ENCODE results near the gene MCRIP2. TPM values are rescaled to one million over a fixed set of nuclear protein-coding genes. Genes with fewer than 3 reads are reported as not detected.

MCRIP2 gene
- total and polyA plus RNA-seq, 5 donors: 71.2 to 141 (median 87.6) TPM

- H3K27me3 ChIP-seq (ENCODE audit: control insufficient read depth, insufficient read depth): no peaks in the 10 kb centered on the region
- intact Hi-C loops (cut with DNase I): no loop called here
Observed at GRCh38 chr16:654034-654433, 12.4 kb downstream of the MCRIP2 start.

GRCh38 chr16:657487-657886 is 15.9 kb downstream of the MCRIP2 start:
- no peaks in the 10 kb centered on the region for H3K27me3 ChIP-seq (ENCODE audit: control insufficient read depth, insufficient read depth)
- H3K4me1 ChIP-seq (ENCODE audit: control insufficient read depth, insufficient read depth, low read length): no peaks in the 10 kb centered on the region
- no peak for ATAC-seq
- no peaks in the 10 kb centered on the region for H3K9me3 ChIP-seq (ENCODE audit: control insufficient read depth, low read length)
- no peak overlapping the region for H3K27ac ChIP-seq (ENCODE audit: low read length)
- intact Hi-C loops (cut with DNase I): loop anchor here in 1 of 4 donors (5.0 kb wide), 1 partner anchor 75 kb away; no protein-coding TSS in a partner anchor
- no peak for DNase-seq
- 94% methylated on average over 22 of the region's 22 CpGs for WGBS
- H3K4me3 ChIP-seq (ENCODE audit: low read length): no peak overlapping the region

More at GRCh38 chr16:654034-654433, 12.4 kb downstream of the MCRIP2 start:
- Histone ChIP-seq H3K4me1 (ENCODE audit: control insufficient read depth, insufficient read depth, low read length) (no peaks in the 10 kb centered on the region), H3K27ac (ENCODE audit: low read length) (no peak overlapping the region), H3K9me3 (ENCODE audit: control insufficient read depth, low read length) (no peaks in the 10 kb centered on the region), H3K4me3 (ENCODE audit: low read length) (no peak overlapping the region)
- WGBS: 91% methylated on average over 12 of the region's 12 CpGs
- ATAC-seq (no peak), DNase-seq (no peak)

- intact Hi-C loops (cut with DNase I): loop anchor here in 1 of 4 donors (5.0 kb wide), 1 partner anchor 77 kb away; no protein-coding TSS in a partner anchor
- Histone ChIP-seq H3K27me3 (ENCODE audit: control insufficient read depth, insufficient read depth) (no peaks in the 10 kb centered on the region), H3K9me3 (ENCODE audit: control insufficient read depth, low read length) (no peaks in the 10 kb centered on the region), H3K27ac (ENCODE audit: low read length) (no peak overlapping the region), H3K4me3 (ENCODE audit: low read length) (no peak overlapping the region), H3K4me1 (ENCODE audit: control insufficient read depth, insufficient read depth, low read length) (no peaks in the 10 kb centered on the region)
- WGBS: 91% methylated on average over 35 of the region's 35 CpGs
- DNase-seq (no peak), ATAC-seq (no peak)
Observed at GRCh38 chr16:658679-659571, 17.3 kb downstream of the MCRIP2 start.

- H3K27ac ChIP-seq (ENCODE audit: low read length): no peak overlapping the region
- ATAC-seq: peak in 1 of 2 donors; percentile 1
- no peak overlapping the region for H3K4me3 ChIP-seq (ENCODE audit: low read length)
- intact Hi-C loops (cut with DNase I): loop anchor here (5.0 to 10.0 kb wide), 4 partner anchors 72 to 265 kb away; partner anchors contain the start of gene NME4 (in 1 of the 4)
- H3K4me1 ChIP-seq (ENCODE audit: control insufficient read depth, insufficient read depth, low read length): no peaks in the 10 kb centered on the region
- no peaks in the 10 kb centered on the region for H3K27me3 ChIP-seq (ENCODE audit: control insufficient read depth, insufficient read depth)
- DNase-seq: no peak
- WGBS: 87% methylated on average over 20 of the region's 20 CpGs
- no peaks in the 10 kb centered on the region for H3K9me3 ChIP-seq (ENCODE audit: control insufficient read depth, low read length)
Observed at GRCh38 chr16:659618-660017, 18.0 kb downstream of the MCRIP2 start.

GRCh38 chr16:660132-660458 is 18.5 kb downstream of the MCRIP2 start:
- WGBS: 58% methylated on average over 6 of the region's 6 CpGs
- H3K27ac ChIP-seq (ENCODE audit: low read length): peak overlapping the region; percentile 39
- DNase-seq (no peak), ATAC-seq (peak in 1 of 2 donors; percentile 4)
- intact Hi-C loops (cut with DNase I): loop anchor here in 3 of 4 donors (5.0 to 10.0 kb wide), 3 partner anchors 73 to 265 kb away; partner anchors contain the start of gene NME4 (in 1 of the 3)
- H3K4me3 ChIP-seq (ENCODE audit: low read length): no peak overlapping the region
- H3K4me1 ChIP-seq (ENCODE audit: control insufficient read depth, insufficient read depth, low read length): no peaks in the 10 kb centered on the region
- H3K9me3 ChIP-seq (ENCODE audit: control insufficient read depth, low read length): no peaks in the 10 kb centered on the region
- no peaks in the 10 kb centered on the region for H3K27me3 ChIP-seq (ENCODE audit: control insufficient read depth, insufficient read depth)

- Histone ChIP-seq H3K27ac (ENCODE audit: low read length) (peak overlapping the region; percentile 39), H3K4me3 (ENCODE audit: low read length) (no peak overlapping the region), H3K4me1 (ENCODE audit: control insufficient read depth, insufficient read depth, low read length) (no peaks in the 10 kb centered on the region), H3K9me3 (ENCODE audit: control insufficient read depth, low read length) (no peaks in the 10 kb centered on the region), H3K27me3 (ENCODE audit: control insufficient read depth, insufficient read depth) (no peaks in the 10 kb centered on the region)
- ATAC-seq (peak; percentile 78 to 85), DNase-seq (peak; percentile 88 to 96 (median 95))
- 24% methylated on average over 40 of the region's 43 CpGs for WGBS
- intact Hi-C loops (cut with DNase I): loop anchor here in 3 of 4 donors (5.0 to 10.0 kb wide), 3 partner anchors 73 to 266 kb away; partner anchors contain the start of gene NME4 (in 1 of the 3)
Observed at GRCh38 chr16:660459-661183, 19.0 kb downstream of the MCRIP2 start.

- ATAC-seq: peak; percentile 2 to 4
- no peaks in the 10 kb centered on the region for H3K9me3 ChIP-seq (ENCODE audit: control insufficient read depth, low read length)
- no peaks in the 10 kb centered on the region for H3K27me3 ChIP-seq (ENCODE audit: control insufficient read depth, insufficient read depth)
- intact Hi-C loops (cut with DNase I): loop anchor here in 3 of 4 donors (5.0 to 10.0 kb wide), 3 partner anchors 74 to 267 kb away; partner anchors contain the start of gene NME4 (in 1 of the 3)
- no peak for DNase-seq
- H3K4me3 ChIP-seq (ENCODE audit: low read length): no peak overlapping the region
- no peak overlapping the region for H3K27ac ChIP-seq (ENCODE audit: low read length)
- no peaks in the 10 kb centered on the region for H3K4me1 ChIP-seq (ENCODE audit: control insufficient read depth, insufficient read depth, low read length)
- 61% methylated on average over 35 of the region's 35 CpGs for WGBS
Observed at GRCh38 chr16:661184-661821, 19.7 kb downstream of the MCRIP2 start.

- no peaks in the 10 kb centered on the region for H3K9me3 ChIP-seq (ENCODE audit: control insufficient read depth, low read length)
- H3K27me3 ChIP-seq (ENCODE audit: control insufficient read depth, insufficient read depth): no peaks in the 10 kb centered on the region
- DNase-seq (no peak), ATAC-seq (no peak)
- H3K4me3 ChIP-seq (ENCODE audit: low read length): no peak overlapping the region
- intact Hi-C loops (cut with DNase I): loop anchor here in 3 of 4 donors (5.0 to 10.0 kb wide), 3 partner anchors 75 to 267 kb away; partner anchors contain the start of gene NME4 (in 1 of the 3)
- H3K4me1 ChIP-seq (ENCODE audit: control insufficient read depth, insufficient read depth, low read length): no peaks in the 10 kb centered on the region
- no peak overlapping the region for H3K27ac ChIP-seq (ENCODE audit: low read length)
- 95% methylated on average over 19 of the region's 19 CpGs for WGBS
Observed at GRCh38 chr16:662095-662494, 20.5 kb downstream of the MCRIP2 start.

GRCh38 chr16:662597-662996 is 21.0 kb downstream of the MCRIP2 start:
- no peaks in the 10 kb centered on the region for H3K9me3 ChIP-seq (ENCODE audit: control insufficient read depth, low read length)
- H3K27ac ChIP-seq (ENCODE audit: low read length): no peak overlapping the region
- ATAC-seq (no peak), DNase-seq (no peak)
- no peaks in the 10 kb centered on the region for H3K27me3 ChIP-seq (ENCODE audit: control insufficient read depth, insufficient read depth)
- intact Hi-C loops (cut with DNase I): loop anchor here in 3 of 4 donors (5.0 to 10.0 kb wide), 3 partner anchors 75 to 268 kb away; partner anchors contain the start of gene NME4 (in 1 of the 3)
- no peak overlapping the region for H3K4me3 ChIP-seq (ENCODE audit: low read length)
- H3K4me1 ChIP-seq (ENCODE audit: control insufficient read depth, insufficient read depth, low read length): no peaks in the 10 kb centered on the region
- 94% methylated on average over 21 of the region's 21 CpGs for WGBS

GRCh38 chr16:666572-666971 is 24.9 kb downstream of the MCRIP2 start:
- H3K4me1 ChIP-seq (ENCODE audit: control insufficient read depth, insufficient read depth, low read length): peaks cover 3% of the 10 kb centered on the region
- DNase-seq (no peak), ATAC-seq (no peak)
- no peaks in the 10 kb centered on the region for H3K9me3 ChIP-seq (ENCODE audit: control insufficient read depth, low read length)
- intact Hi-C loops (cut with DNase I): loop anchor here in 2 of 4 donors (10.0 kb wide), 2 partner anchors 82 to 272 kb away; partner anchors contain the start of gene NME4 (in 1 of the 2)
- no peaks in the 10 kb centered on the region for H3K27me3 ChIP-seq (ENCODE audit: control insufficient read depth, insufficient read depth)
- 86% methylated on average over 13 of the region's 13 CpGs for WGBS
- no peak overlapping the region for H3K27ac ChIP-seq (ENCODE audit: low read length)
- no peak overlapping the region for H3K4me3 ChIP-seq (ENCODE audit: low read length)

Data from right cardiac atrium (tissue), 5 donors.